Stimulated activated naive CD4-positive, alpha-beta T cell (primary cell): ENCODE results near the gene SIK1.
"Not testable (repeated sequence)": the region's sequence is repeated elsewhere in the genome, so short reads cannot be mapped to it uniquely, and the experiment has no call there.

Source experiments
- DNase-seq, 6 experiments: peaks; one replicate each; lab custom pipeline; 2025; lab: John Stamatoyannopoulos, UW

SIK1 gene

DNA sequence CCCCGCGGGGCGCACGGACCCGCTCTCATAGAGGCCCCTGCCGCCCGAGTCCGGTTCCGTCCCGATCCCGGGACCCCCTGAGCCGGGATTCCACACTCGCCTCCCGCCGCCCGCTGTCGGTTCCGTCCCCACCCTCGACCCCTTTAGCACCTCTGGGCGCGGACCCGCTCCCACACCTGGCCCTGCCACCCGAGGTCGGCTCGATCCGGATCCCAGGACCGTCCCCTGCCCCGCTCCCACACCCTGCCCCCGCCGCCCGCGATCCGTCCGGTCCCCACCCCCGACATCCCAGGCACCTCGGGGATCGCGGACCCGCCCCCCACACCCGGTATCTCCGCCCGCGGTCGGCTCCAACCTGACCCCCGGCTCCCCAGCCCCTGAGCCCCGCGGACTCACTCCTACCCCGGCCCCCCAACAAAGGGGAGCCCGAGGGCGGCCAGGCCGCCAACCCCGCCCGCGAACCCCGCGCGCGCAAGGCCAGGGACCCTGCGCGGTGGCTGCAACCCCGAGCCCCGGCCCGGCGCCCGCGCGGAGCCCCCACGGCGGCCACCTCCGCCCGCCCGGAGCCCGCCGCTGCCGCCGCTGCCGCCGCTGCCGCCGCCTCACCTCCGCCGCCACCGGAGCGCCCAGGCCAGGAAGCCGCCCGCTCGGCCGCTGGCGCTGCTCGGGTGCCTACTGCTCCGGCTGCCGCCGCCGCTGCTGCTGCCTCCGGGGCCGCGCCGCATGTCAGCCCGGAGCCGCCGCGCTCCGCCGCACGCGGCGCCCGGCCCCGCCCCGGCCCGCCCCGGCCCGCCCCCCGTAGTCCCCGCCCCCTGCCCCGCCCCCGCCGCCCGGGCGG, at the start of gene SIK1:
SIK1 (minus strand) TSS at position 728 of the 838 bp plus-strand sequence. CDS start 953 bp downstream, outside the sequence.
- DNase-seq = not testable (repeated sequence)

DNA sequence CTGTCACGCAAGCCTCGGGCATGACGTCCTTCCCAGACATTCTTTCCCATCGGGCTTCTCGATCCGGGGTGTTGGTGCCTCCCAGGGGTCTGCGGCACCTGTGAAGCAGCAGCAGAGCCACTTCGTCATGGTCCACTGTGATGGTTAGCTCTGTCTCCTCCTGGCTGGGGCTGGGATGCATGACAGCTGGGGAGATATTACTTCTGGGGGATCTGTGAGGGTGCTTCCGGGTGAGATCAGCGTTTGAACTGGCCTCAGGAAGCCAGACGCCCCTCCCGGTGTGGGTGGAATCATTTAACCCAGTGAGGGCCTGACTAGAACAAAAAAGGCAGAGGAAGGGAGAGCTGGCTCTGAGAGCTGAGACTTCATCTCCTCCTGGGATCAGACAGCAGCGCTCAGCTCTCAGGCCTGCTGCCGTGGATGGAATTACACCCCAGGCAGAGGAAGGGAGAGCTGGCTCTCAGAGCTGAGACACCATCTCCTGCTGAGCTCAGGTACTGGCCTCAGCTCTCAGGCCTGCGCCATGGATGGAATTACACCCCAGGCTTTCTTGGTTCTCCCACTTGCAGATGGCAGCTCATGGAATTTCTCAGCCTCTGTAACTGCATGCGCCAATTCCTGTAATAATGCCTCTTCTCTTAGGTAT, 44.8 kb upstream of the SIK1 start:
- DNase-seq = not testable (repeated sequence)

DNA sequence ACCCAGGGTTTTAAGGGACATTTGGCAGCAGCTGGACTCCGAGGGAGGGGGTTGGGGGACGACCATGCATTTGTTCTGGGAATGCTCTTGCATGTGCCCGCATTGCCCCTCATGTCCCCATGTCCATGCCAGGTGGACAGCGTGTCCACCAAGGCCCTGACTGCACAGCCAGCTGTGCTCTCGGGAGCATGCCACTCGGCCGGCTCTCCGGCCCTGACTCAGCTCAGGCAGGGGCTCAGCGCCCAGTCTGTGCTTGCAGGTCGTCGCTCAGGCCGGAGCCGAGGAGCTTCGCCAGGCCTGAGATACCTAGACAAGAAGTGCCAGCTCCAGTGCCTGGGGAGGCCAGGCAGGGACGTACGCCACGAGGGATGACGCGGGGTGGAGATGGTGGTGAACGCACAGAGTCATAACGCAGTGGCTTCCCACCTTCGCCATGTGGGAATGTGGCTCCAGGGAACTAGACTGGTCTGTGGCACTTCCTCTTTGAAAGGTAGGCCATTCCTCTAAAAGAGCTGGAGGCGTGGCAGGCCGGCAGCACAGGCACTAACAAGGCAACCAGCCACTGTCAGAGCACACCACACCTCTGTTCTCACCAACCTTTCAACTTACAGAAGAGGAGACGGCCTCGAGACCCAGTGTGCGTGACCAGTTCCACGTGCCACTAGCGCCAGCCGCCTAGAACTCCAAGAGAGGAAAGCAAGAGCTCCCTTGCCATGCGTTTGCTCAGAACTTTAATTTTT, 43.0 kb upstream of the SIK1 start:
- not testable (repeated sequence) for DNase-seq

- no peak for DNase-seq
These were observed 40.9 kb upstream of the SIK1 start for GRCh38 chr21:43467785-43468184.

DNA sequence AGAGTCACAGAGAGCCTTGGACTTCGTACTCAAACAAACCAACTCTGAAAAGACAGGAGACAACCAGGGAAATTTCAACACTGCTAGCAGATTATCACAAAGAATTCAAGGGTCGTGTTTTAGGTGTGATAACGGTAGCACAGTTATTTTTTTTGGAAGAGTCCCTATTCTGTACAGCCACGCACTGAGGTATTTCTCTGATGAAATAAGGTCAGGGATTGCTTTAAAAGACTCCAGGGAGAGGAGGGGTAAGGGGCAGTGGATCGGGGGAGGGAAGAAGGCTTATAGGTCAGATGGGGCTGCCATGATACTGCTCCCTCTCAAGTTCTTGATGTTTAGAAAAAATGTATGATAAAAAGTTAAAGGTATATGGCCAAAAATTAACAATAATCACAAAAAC, 38.2 kb upstream of the SIK1 start:
- DNase-seq = not testable (repeated sequence)

DNA sequence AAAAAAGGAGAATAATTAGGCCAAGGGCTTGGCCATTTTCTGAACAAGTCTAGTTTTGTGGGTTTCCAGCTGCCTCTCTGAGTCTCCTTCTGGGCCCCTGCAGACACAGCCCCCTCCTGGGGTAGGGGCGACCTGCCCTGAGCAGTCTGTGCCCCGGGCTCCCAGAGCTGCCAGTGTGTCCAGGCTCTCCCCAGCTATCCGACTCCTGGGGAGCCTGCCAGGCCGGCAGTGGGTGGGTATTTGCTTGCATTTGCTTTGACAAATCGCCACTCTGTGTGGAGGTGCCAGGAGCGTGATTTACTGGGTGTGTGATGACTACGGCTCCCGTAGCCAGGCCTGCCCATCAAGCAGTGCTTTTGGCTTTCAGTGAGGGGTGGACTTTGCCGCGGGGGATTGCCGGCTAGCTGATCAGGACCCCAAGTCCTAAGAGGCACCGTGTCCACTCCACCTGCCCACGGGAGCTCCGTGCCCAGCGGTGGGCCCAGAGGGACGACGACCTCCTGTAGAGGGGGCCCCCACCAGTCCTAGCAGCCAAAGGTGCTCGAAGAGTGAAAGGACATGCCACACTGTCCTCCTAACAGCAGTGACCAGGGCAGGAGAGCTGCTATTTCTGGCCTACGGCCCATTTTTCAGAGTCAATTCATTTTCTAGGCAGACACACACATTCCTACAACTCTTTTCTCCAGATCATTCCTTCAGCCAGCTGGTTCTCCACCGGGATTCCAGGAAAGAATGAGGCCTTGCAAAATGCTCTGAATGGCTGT, 36.7 kb upstream of the SIK1 start:
- not testable (repeated sequence) for DNase-seq

DNA sequence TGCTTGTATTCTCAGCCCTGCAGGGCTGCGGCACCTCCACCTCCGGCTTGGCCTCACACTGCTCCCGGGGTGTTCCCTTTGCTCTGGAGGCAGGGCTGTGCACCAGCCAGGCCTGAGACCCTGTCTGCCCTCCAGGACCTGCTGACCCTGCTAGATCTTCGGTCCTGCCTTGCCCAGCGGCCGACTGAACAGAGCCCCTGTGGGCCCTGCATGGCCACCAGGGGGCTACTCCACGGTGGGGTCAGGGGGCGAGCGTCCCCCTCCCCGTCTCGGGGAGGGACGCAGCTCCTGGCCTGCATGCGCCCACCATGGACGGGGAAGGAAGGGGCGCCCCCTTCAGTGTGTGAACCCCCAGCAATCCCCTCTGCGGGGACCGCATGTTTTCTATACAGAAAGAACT, 36.0 kb upstream of the SIK1 start:
- DNase-seq = not testable (repeated sequence)

DNA sequence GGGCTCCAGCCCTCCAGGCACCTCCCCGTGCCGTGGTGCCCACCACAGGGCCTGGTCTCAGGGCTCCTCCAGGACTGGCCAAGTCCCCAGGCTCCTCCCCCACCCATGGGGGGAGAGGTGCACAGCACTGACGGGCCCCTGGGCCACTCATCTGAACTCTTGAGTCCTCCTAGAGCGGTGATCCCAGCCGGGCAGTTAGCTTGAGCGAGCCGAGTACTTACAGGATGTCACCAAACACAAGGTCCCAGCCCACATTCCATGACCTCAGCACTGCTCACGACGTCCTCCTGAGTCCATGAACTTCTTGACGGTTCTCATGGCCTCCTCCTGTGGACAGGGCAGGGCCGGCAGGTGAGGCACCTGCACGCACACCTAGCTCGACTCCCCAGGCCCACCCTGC, 33.5 kb upstream of the SIK1 start:
- DNase-seq = not testable (repeated sequence)

GRCh38 chr21:43458995-43459394, 32.1 kb upstream of the SIK1 start:
- not testable (repeated sequence) for DNase-seq

DNA sequence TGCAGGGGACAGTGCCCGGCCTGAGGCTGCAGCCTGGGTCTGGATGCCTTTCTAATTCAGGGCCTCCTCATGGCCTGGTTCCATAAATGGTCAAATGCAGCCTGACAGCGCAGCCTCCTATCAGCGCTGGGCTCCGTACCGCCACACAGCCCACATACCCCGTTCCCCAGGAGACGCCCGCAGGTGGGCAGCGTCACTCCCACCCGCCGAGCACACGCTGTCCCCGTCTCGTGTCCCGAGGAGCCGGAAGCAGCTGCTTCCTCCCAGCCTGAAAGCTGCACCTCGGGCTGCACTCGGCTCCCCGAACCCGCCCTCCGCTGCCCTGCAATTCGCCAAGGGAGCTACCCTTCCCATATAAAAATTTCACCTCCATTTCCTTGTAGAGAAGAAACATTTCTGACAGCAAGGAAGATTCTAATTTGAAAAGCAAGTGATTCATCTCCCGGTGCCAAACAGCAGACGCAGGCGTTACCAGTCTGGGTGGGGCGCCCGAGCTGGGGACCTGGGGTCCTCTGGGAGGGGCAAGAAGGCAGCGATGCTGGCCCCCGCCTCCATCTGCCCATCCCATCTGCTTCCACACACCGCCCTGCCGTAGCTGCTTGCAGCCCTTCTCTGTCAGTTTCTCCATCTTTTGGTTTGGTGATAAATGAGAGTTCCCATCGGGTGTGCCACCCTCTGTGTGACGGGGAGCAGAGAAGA, 29.8 kb upstream of the SIK1 start:
- DNase-seq = not testable (repeated sequence)

DNA sequence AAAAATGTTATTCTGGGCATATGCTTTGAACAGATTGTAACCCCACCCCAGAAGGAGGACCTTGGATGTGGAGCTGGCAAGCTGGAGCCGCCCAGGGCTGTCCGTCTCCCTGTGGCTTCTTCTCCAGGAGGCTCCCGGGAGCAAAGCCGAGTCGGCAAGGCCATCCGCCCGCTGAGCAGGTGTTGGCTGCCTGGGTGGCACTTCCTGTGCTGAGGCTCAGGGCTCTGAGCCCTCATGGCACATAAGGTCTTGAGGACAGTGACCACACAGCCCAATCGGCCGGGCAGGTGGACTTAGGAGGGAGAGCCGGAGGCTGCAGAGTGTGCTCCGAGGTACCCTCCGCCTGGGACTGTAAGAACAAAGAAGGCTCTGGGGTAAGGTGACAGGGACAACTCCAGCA, 28.8 kb upstream of the SIK1 start:
- DNase-seq = not testable (repeated sequence)

DNA sequence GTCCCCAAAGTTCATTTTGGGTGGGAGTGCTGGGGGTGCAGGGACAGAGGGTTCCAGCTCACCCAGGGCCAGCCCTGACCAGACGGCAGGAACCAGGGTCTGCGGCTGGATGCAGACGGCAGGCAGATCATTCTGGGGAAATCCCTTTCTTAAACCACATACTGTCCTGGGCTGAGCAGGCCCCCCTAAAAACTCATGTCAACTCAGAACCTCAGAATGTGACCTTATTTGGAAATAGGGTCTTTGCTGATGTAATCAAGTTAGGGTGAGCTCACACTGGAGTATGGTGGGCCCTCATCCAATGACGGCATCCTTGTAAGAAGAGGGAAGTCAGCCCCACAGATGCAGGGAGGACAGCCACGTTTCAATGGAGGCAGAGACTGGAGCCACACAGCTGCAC, 27.2 kb upstream of the SIK1 start:
- not testable (repeated sequence) for DNase-seq

GRCh38 chr21:43451850-43452249, 24.9 kb upstream of the SIK1 start:
- not testable (repeated sequence) for DNase-seq

GRCh38 chr21:43450287-43450686, 23.4 kb upstream of the SIK1 start:
- DNase-seq = not testable (repeated sequence)

DNA sequence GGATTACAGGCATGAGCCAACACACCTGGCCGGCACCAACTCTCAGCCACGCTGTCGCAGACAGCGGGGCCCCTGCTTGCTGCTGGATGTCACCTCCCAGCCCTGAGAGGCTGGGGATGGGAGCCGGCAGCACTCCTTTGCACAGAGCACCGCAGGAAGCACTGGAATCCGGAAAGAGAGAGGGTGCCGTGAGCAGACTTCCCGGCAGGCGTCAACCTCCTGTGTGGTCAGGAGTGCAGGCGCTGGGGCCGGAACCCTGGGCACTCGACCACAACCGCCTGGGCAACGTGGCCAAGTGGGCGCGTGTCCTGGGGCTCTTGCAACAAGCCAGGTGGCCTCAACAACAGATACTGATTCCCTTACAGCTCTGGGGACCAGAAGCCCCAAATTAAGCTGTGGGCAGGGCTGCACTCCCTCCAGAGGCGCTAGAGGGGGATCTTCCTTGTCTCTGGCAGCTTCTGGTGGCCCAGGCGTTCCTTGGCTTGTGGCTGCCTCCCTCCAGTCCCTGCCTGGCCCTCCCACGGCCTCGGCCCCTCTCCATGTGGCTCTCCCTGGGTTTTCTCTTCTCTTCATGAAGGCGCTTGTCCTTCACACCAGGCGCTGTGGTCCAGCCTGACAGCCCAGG, 20.5 kb upstream of the SIK1 start:
- DNase-seq = not testable (repeated sequence)

- DNase-seq = not testable (repeated sequence)
These were observed 19.5 kb upstream of the SIK1 start for GRCh38 chr21:43446277-43446932.

- DNase-seq = not testable (repeated sequence)
These were observed 17.6 kb upstream of the SIK1 start for GRCh38 chr21:43444524-43444923.

- not testable (repeated sequence) for DNase-seq
These were observed 15.6 kb upstream of the SIK1 start for GRCh38 chr21:43442571-43442970.

DNA sequence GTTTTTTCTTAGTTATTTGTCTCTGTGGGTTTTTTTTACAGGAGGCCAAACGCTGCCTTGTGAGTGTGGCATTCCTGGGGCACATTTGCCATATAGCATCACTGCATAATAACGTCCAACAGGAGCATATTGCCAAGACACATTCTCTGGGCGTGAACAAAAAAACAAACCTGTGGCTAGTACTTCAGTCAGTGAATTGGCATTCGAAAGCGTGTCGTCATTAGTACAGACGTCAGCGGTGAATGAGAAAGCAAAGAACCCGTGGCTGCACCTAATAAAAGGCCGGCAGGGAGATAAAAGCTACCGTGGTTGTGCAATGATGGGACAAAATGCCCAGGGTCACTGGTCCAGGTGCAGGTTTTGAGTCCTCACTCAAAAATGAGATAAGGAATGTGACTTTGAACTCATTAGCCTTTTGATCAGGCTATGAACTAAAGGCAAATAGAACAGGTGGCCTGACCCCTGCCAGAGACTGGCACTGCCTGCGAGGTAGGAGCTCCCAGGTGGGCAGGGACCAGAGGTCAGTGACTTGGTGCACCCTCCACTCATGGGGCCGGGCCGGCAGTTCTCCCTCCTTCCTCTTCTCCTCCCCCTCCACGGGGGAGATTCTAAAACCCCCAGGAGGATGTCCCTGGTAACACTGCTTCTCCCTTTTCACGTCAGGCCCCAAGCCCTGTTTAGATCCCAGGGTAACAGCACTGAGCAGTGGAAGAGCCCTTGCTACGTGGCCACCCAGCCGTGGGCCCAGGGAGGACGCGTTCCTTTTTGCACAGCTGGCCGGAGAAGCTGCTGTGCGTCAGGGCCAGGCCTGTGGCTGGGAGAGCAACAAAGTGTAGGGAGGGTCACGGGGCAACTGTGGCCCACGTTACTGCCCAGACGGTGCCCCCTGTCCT, 14.2 kb upstream of the SIK1 start:
- DNase-seq = not testable (repeated sequence)
